ENCODE data around the gene CDK13.

DNA sequence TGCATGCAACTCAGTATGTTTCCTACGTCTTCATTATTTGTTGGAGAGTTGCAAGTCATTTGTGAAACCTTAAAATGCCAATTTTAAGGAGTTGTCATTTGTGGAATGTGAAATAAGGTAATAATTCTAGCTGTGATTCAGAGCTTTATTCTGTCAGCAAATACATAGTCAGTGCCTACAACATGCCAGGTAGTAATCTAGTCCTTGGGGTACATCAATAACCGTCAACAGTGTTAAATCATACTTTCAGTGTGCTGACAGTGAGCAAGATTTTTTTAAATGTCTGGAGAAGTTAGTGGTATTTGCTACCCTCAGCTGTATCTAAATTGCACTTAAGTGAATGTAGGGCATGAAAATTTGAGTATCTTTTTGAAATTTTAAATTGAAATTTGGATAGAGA, 147.7 kb downstream of the CDK13 start:
- TF ChIP-seq POLR2AphosphoS5 (IDR thresholded peaks at IDR 0.05; ENCODE audit: insufficient read depth, low read depth, low read length), result no peak
- no peak for TF ChIP-seq CTCF (IDR thresholded peaks at IDR 0.05; ENCODE audit: extremely low read depth in 1 of 2, insufficient read depth in 1 of 2, low read depth in 1 of 2, low read length in 2 of 2)
- no peak for TF ChIP-seq EZH2 (IDR thresholded peaks at IDR 0.05; ENCODE audit: borderline replicate concordance, low read depth, low read length, severe bottlenecking)
- TF ChIP-seq GATA2 (IDR thresholded peaks at IDR 0.05; ENCODE audit: insufficient read depth, insufficient read length, low read depth, low read length), result no peak
- TF ChIP-seq, protein P1, sequence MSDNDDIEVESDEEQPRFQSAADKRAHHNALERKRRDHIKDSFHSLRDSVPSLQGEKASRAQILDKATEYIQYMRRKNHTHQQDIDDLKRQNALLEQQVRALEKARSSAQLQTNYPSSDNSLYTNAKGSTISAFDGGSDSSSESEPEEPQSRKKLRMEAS (IDR thresholded peaks at IDR 0.05; ENCODE audit: insufficient read depth, insufficient read length), result no peak
- no peak for TF ChIP-seq POLR2A (IDR thresholded peaks at IDR 0.05; ENCODE audit: low read depth, low read length)
- no peak for TF ChIP-seq JUN (IDR thresholded peaks at IDR 0.05; ENCODE audit: borderline replicate concordance, insufficient read depth, insufficient read length, low read depth)
- no peak for TF ChIP-seq FOS (IDR thresholded peaks at IDR 0.05; ENCODE audit: borderline replicate concordance, insufficient read depth, low read length)
- TF ChIP-seq MYC (IDR thresholded peaks at IDR 0.05; ENCODE audit: low read depth, low read length), result no peak
